SU-DHL-6 (cell line): ENCODE data around the gene GOLGA1.

Experiments used
- H2AFZ ChIP-seq: fragments of 200-600 bp; sonication (generic); 2 replicates; pipeline ENCODE4 v1.6.1; 2014; ENCODE audit warnings: low read depth, mild to moderate bottlenecking, moderate library complexity, mixed read lengths, antibody characterized with exemption, low read length; ENCODE audit not compliant: severe bottlenecking
- H3F3A ChIP-seq: fragments of 200-600 bp; shearing (Covaris generic); 2 replicates; pipeline ENCODE4 v1.6.0; 2016; ENCODE audit warnings: antibody characterized with exemption, mild to moderate bottlenecking; ENCODE audit not compliant: insufficient read depth
- H3K27ac ChIP-seq: fragments of 200-600 bp; sonication (generic); 2 replicates; pipeline ENCODE4 v1.5.1; 2016; ENCODE audit warnings: low read depth, mild to moderate bottlenecking, low read length, moderate library complexity, mixed read lengths
- H3K27me3 ChIP-seq: fragments of 200-600 bp; sonication (generic), shearing (Covaris generic); 2 replicates; pipeline ENCODE4 v1.6.0; 2014; ENCODE audit warnings: mild to moderate bottlenecking, low read length
- H3K36me3 ChIP-seq: fragments of 200-600 bp; sonication (generic); 2 replicates; pipeline ENCODE4 v1.6.1; 2014; ENCODE audit warnings: mild to moderate bottlenecking, low read length, mixed read lengths
- H3K4me2 ChIP-seq: fragments of 300-600, 200-600 bp; shearing (Covaris generic), sonication (generic); 2 replicates; pipeline ENCODE4 v1.6.0; 2014; ENCODE audit warnings: low read length, low read depth, mild to moderate bottlenecking; ENCODE audit not compliant: poor library complexity, severe bottlenecking
- H3K4me3 ChIP-seq: fragments of 200-600 bp; sonication (generic); 2 replicates; pipeline ENCODE4 v1.5.1; 2014; ENCODE audit warnings: antibody characterized with exemption, low read length, mild to moderate bottlenecking, mixed read lengths; ENCODE audit not compliant: insufficient read depth, poor library complexity, severe bottlenecking
- H3K79me2 ChIP-seq: fragments of 200-600 bp; sonication (generic); 2 replicates; pipeline ENCODE4 v1.6.1; 2014; ENCODE audit warnings: mild to moderate bottlenecking, low read length, moderate library complexity; ENCODE audit not compliant: insufficient read depth
- H3K9ac ChIP-seq: fragments of 200-600 bp; sonication (generic); 2 replicates; pipeline ENCODE4 v1.7.0; 2014; ENCODE audit warnings: mild to moderate bottlenecking, low read length
- H3K9me2 ChIP-seq: fragments of 200-600 bp; sonication (generic); replicated peaks from 2 replicates; pipeline ENCODE4 v1.6.1; 2014; ENCODE audit warnings: low read length; ENCODE audit not compliant: insufficient read depth
- H3K9me3 ChIP-seq: fragments of 200-600 bp; sonication (generic); 2 replicates; pipeline ENCODE4 v1.6.1; 2014; ENCODE audit warnings: low read length, mixed read lengths; ENCODE audit not compliant: insufficient read depth
- H4K20me1 ChIP-seq: fragments of 200-600 bp; sonication (generic); 2 replicates; pipeline ENCODE4 v1.6.1; 2014; ENCODE audit warnings: low read depth, mild to moderate bottlenecking, antibody characterized with exemption, low read length, moderate library complexity, mixed read lengths
- EZH2phosphoT487 ChIP-seq: fragments of 200-600 bp; sonication (generic), shearing (Covaris generic); conservative IDR thresholded peaks from 2 replicates; pipeline ENCODE4 v1.6.1; 2018; ENCODE audit warnings: mild to moderate bottlenecking, antibody characterized with exemption, low read length, moderate library complexity, mixed read lengths
- TF ChIP-seq, protein P1 (sequence below): fragments of 200-600 bp; sonication (generic); IDR thresholded peaks from one replicate; pipeline ENCODE4 v1.5.1; 2017; ENCODE audit warnings: antibody characterized with exemption, mild to moderate bottlenecking, low read length, moderate library complexity; ENCODE audit not compliant: insufficient read depth, poor library complexity, severe bottlenecking

The GOLGA1 gene

GRCh38 chr9:124830593-124830992, 110.3 kb downstream of the GOLGA1 start:
- no peaks in the 10 kb centered on the region for H3F3A ChIP-seq
- no peak overlapping the region for H3K27ac ChIP-seq
- no peaks in the 10 kb centered on the region for H3K27me3 ChIP-seq
- no peaks in the 10 kb centered on the region for H3K9me2 ChIP-seq
- no peak overlapping the region for H3K9ac ChIP-seq
- no peak overlapping the region for H2AFZ ChIP-seq
- H3K9me3 ChIP-seq = no peaks in the 10 kb centered on the region
- H3K4me3 ChIP-seq = no peak overlapping the region
- no peak overlapping the region for H3K4me2 ChIP-seq
- no peaks in the 10 kb centered on the region for H3K79me2 ChIP-seq
- no peaks in the 10 kb centered on the region for H3K36me3 ChIP-seq
- TF ChIP-seq, protein P1, sequence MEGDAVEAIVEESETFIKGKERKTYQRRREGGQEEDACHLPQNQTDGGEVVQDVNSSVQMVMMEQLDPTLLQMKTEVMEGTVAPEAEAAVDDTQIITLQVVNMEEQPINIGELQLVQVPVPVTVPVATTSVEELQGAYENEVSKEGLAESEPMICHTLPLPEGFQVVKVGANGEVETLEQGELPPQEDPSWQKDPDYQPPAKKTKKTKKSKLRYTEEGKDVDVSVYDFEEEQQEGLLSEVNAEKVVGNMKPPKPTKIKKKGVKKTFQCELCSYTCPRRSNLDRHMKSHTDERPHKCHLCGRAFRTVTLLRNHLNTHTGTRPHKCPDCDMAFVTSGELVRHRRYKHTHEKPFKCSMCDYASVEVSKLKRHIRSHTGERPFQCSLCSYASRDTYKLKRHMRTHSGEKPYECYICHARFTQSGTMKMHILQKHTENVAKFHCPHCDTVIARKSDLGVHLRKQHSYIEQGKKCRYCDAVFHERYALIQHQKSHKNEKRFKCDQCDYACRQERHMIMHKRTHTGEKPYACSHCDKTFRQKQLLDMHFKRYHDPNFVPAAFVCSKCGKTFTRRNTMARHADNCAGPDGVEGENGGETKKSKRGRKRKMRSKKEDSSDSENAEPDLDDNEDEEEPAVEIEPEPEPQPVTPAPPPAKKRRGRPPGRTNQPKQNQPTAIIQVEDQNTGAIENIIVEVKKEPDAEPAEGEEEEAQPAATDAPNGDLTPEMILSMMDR = no peak
- TF ChIP-seq EZH2phosphoT487 = no peak
- H4K20me1 ChIP-seq = no peaks in the 10 kb centered on the region

GRCh38 chr9:124829334-124829669, 111.6 kb downstream of the GOLGA1 start:
- TF ChIP-seq EZH2phosphoT487 = no peak
- TF ChIP-seq, protein P1 = no peak
- Histone ChIP-seq H3K9me3 (no peaks in the 10 kb centered on the region), H3K4me2 (no peak overlapping the region)

DNA sequence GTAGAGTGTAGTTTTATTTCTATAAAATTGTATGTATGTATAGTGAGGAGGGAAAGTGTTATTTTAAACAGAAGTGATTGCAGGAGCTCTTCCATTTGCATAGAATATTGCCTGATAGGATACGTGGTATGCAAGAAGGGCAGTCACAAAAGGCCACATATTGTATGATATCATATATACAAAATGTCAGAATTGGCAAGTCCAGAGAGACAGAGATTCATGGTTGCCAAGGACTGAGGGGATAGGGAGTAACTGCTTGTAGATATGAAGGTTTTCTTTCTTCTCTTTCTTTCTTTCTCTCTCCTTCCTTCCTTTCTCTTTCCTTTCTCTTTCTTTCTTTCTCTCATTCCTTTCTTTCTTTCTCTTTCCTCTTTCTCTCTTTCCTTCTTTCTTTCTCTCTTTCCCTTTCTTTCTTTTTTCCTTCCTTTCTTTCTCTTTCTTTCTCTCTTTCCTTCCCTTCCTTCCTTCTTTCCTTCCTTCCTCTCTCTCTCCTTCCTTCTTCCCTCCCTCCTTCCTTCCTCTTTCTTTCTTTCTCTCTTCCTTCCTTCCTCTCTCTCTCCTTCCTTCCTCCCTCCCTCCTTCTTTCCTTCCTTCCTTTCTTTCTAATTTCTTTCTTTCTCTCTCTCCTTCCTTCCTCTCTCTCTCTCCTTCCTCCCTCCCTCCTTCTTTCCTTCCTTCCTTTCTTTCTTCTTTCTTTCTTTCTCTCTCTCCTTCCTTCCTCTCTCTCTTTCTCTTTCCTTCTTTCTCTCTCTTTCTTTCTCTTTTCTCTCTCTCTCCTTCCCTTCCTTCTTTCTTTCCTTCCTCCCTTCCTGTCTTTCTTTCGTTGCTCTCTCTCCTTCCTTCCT, 112.2 kb downstream of the GOLGA1 start:
- H3K27me3 ChIP-seq = no peaks in the 10 kb centered on the region
- no peaks in the 10 kb centered on the region for H3K9me2 ChIP-seq
- no peaks in the 10 kb centered on the region for H3K36me3 ChIP-seq
- H3K4me2 ChIP-seq = no peak overlapping the region
- H4K20me1 ChIP-seq = no peaks in the 10 kb centered on the region
- no peaks in the 10 kb centered on the region for H3K79me2 ChIP-seq
- no peak overlapping the region for H3K9ac ChIP-seq
- H2AFZ ChIP-seq = no peak overlapping the region
- TF ChIP-seq, protein P1 = no peak
- no peak for TF ChIP-seq EZH2phosphoT487
- H3K4me3 ChIP-seq = no peak overlapping the region
- no peaks in the 10 kb centered on the region for H3K9me3 ChIP-seq
- H3F3A ChIP-seq = peaks cover 16% of the 10 kb centered on the region
- no peak overlapping the region for H3K27ac ChIP-seq

More at GRCh38 chr9:124829334-124829669, 111.6 kb downstream of the GOLGA1 start:
- Histone ChIP-seq H3K9ac (no peak overlapping the region), H2AFZ (no peak overlapping the region), H4K20me1 (no peaks in the 10 kb centered on the region), H3K4me3 (no peak overlapping the region), H3K27ac (no peak overlapping the region), H3K79me2 (no peaks in the 10 kb centered on the region), H3F3A (peaks cover 12% of the 10 kb centered on the region), H3K9me2 (no peaks in the 10 kb centered on the region), H3K36me3 (no peaks in the 10 kb centered on the region), H3K27me3 (no peaks in the 10 kb centered on the region)
